ENCODE data around the gene FOXP1.

DNA sequence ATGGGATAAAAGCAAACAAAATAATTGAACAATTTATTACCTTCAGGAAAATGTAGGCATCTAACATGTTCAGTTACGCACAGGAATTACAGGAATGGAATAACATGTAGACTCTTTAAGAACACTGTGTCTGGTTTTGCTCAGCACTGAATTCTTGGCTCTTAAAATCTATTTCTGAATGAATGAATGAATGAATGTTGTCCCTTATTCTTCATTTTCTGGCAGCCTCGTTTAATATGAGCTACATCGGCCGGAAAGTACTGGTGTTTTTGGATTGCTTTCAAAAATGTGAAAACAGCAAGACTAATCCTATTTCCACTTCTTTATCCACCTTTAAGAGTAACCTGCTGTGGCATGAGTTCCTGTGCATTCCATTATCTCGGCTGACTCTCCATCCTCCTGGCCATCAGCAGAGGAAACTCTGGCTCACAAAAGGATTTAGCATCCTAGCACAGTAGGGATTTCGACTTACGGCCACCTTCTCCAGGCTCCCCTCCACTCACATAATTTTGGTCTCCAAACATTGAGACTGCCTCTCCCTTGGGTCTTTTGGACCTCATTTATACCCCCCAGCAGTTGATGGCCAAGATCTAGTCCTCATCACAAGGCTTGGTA, 145.3 kb downstream of the FOXP1 start:
- TF ChIP-seq, protein P1, sequence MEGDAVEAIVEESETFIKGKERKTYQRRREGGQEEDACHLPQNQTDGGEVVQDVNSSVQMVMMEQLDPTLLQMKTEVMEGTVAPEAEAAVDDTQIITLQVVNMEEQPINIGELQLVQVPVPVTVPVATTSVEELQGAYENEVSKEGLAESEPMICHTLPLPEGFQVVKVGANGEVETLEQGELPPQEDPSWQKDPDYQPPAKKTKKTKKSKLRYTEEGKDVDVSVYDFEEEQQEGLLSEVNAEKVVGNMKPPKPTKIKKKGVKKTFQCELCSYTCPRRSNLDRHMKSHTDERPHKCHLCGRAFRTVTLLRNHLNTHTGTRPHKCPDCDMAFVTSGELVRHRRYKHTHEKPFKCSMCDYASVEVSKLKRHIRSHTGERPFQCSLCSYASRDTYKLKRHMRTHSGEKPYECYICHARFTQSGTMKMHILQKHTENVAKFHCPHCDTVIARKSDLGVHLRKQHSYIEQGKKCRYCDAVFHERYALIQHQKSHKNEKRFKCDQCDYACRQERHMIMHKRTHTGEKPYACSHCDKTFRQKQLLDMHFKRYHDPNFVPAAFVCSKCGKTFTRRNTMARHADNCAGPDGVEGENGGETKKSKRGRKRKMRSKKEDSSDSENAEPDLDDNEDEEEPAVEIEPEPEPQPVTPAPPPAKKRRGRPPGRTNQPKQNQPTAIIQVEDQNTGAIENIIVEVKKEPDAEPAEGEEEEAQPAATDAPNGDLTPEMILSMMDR (conservative IDR thresholded peaks at IDR 0.05; ENCODE audit: low read depth, low read length) = no peak
- no peak for TF ChIP-seq EZH2 (IDR thresholded peaks at IDR 0.05; ENCODE audit: borderline replicate concordance, low read depth, low read length, poor library complexity, severe bottlenecking)
